Naive thymus-derived CD4-positive, alpha-beta T cell (primary cell): Measurements from ENCODE around the gene PCF11. TPM values are rescaled to one million over a fixed set of nuclear protein-coding genes. Genes with fewer than 3 reads are reported as not detected.
"Not testable (repeated sequence)": the region's sequence is repeated elsewhere in the genome, so short reads cannot be mapped to it uniquely, and the experiment has no call there.

Source experiments
- ATAC-seq: fragments of 150-1000 bp; cut with Tn5 transposase; 2 replicates; pipeline ENCODE4 v1.10.0; 2021; ENCODE audit warnings: mild to moderate bottlenecking, moderate library complexity
- CTCF ChIA-PET: fragments of 350-600 bp; sonication (Branson Sonifier 250); formaldehyde crosslinking; loops from one replicate; lab custom pipeline; 2021; ENCODE audit warnings: antibody characterized with exemption; lab: Charles Lee
- POLR2A ChIA-PET: fragments of 350-600 bp; sonication (Branson Sonifier 250); formaldehyde crosslinking; loops from one replicate; lab custom pipeline; 2021; ENCODE audit warnings: antibody characterized with exemption, inconsistent platforms; lab: Charles Lee
- DNase-seq, 9 donors: peaks; one replicate each; pipeline versions ENCODE4 v3.0.0 to v3.0.0-alpha.2; 2020 to 2022; ENCODE audit warnings: mixed read lengths in 1 of 9
- H3K27ac ChIP-seq: one replicate; pipeline ENCODE4 v1.7.0; 2013; ENCODE audit warnings: mild to moderate bottlenecking, low read depth, low read length, moderate library complexity
- H3K27me3 ChIP-seq, 2 donors: one replicate each; pipeline ENCODE4 v1.7.0; 2013; ENCODE audit warnings: low read length in 2 of 2, mild to moderate bottlenecking in 2 of 2, moderate library complexity in 2 of 2; ENCODE audit not compliant: control insufficient read depth in 2 of 2, insufficient read depth in 2 of 2
- H3K36me3 ChIP-seq, 3 experiments: 1 replicate in 2 of 3; 2 replicates in 1 of 3; pipeline ENCODE4 v1.7.0; 2013; ENCODE audit warnings: low read length in 3 of 3, mild to moderate bottlenecking in 3 of 3, moderate library complexity in 1 of 3; ENCODE audit not compliant: insufficient read depth in 3 of 3, control insufficient read depth in 2 of 3
- H3K4me1 ChIP-seq, 2 donors: one replicate each; pipeline ENCODE4 v1.7.0; 2013; ENCODE audit warnings: low read length in 2 of 2, mild to moderate bottlenecking in 2 of 2, moderate library complexity in 1 of 2; ENCODE audit not compliant: control insufficient read depth in 2 of 2, insufficient read depth in 2 of 2
- H3K4me3 ChIP-seq: 2 replicates; pipeline ENCODE4 v1.7.0; 2013; ENCODE audit warnings: mild to moderate bottlenecking, low read length
- H3K9me3 ChIP-seq, 3 experiments: 1 replicate in 2 of 3; 2 replicates in 1 of 3; pipeline ENCODE4 v1.7.0; 2013; ENCODE audit warnings: low read length in 3 of 3; ENCODE audit not compliant: control insufficient read depth in 2 of 3
- H3K27ac Mint-ChIP-seq, 9 donors: one replicate each; pipeline ENCODE4 v1.8.0; 2020 to 2022; ENCODE audit warnings: mixed read lengths in 9 of 9, mild to moderate bottlenecking in 8 of 9, moderate library complexity in 5 of 9, inconsistent platforms in 2 of 9
- H3K27me3 Mint-ChIP-seq, 5 donors: one replicate each; pipeline ENCODE4 v1.8.0; 2021 to 2022; ENCODE audit warnings: mixed read lengths in 5 of 5, mild to moderate bottlenecking in 1 of 5
- H3K36me3 Mint-ChIP-seq, 5 donors: one replicate each; pipeline ENCODE4 v1.8.0; 2020 to 2022; ENCODE audit warnings: mixed read lengths in 5 of 5, mild to moderate bottlenecking in 3 of 5, inconsistent platforms in 1 of 5
- H3K4me1 Mint-ChIP-seq, 7 donors: one replicate each; pipeline ENCODE4 v1.8.0; 2020 to 2022; ENCODE audit warnings: mixed read lengths in 7 of 7, mild to moderate bottlenecking in 3 of 7, inconsistent platforms in 1 of 7
- H3K4me3 Mint-ChIP-seq, 10 donors: one replicate each; pipeline ENCODE4 v1.8.0; 2020 to 2022; ENCODE audit warnings: mild to moderate bottlenecking in 10 of 10, mixed read lengths in 10 of 10, moderate library complexity in 6 of 10, inconsistent platforms in 2 of 10
- H3K9me3 Mint-ChIP-seq, 11 donors: one replicate each; pipeline ENCODE4 v1.8.0; 2020 to 2022; ENCODE audit warnings: mixed read lengths in 11 of 11, mild to moderate bottlenecking in 4 of 11, inconsistent platforms in 1 of 11, moderate library complexity in 1 of 11
- intact Hi-C, 2 donors: fragments of 100-400 bp; cut with micrococcal nuclease; formaldehyde crosslinking; loops; one replicate each; pipeline ENCODE4 v1.15.1; 2023
- polyA plus RNA-seq, 2 donors: library from polyadenylated mRNA; unstranded; fragments of 300-500 nt; fragmentation: Illumina TruSeq; gene quantifications; one replicate each; pipeline ENCODE4 v1.2.3, GENCODE V29; 2021
- total RNA-seq, 6 experiments: library from RNA in 5 of 6; stranded (reverse) in 5 of 6; gene quantifications; 1 replicate in 5 of 6; 2 replicates in 1 of 6; pipeline ENCODE4 v1.2.3 and lab custom pipeline; 2021 to 2026

Gene PCF11
- total and polyA plus RNA-seq, 7 experiments from 2014 or later, result 32.0 to 180 (median 169) TPM

GRCh38 chr11:83195143-83195466 lies 38.2 kb downstream of the PCF11 start:
- Mint-ChIP-seq H3K4me3 (peak overlapping the region; percentile 92 to 100 (median 98)), H3K27me3 (no peaks in the 10 kb centered on the region), H3K4me1 (peaks cover 33 to 64% (median 50%) of the 10 kb centered on the region in 7 donors), H3K36me3 (peaks cover 4 to 22% (median 16%) of the 10 kb centered on the region in 5 donors), H3K9me3 (peaks cover 0 to 3% (median 0%) of the 10 kb centered on the region in 11 donors), H3K27ac (peak overlapping the region; percentile 96 to 100 (median 99))
- intact Hi-C loops, result no loop called here
- peak overlapping the region; percentile 99 for H3K27ac ChIP-seq
- H3K36me3 ChIP-seq, result peaks cover 0 to 15% (median 4%) of the 10 kb centered on the region in 3 experiments
- ATAC-seq (no peak), DNase-seq (peak in 2 of 9 donors; percentile 14 to 30)
- POLR2A ChIA-PET, result interaction anchor here (0.9 to 3.6 kb wide), 5 partner anchors 37 to 294 kb away, joined by 4 to 50 read pairs (median 5); partner anchors contain the start of genes DDIAS, PCF11, PRCP and RAB30
- peak overlapping the region; percentile 89 for H3K4me3 ChIP-seq
- no peaks in the 10 kb centered on the region for H3K27me3 ChIP-seq
- no peaks in the 10 kb centered on the region for H3K9me3 ChIP-seq
- CTCF ChIA-PET, result interaction anchor here (1.0 kb wide), 1 partner anchor 55 kb away, joined by 3 read pairs; no protein-coding TSS in a partner anchor
- H3K4me1 ChIP-seq, result peaks cover 22 to 29% of the 10 kb centered on the region in 2 donors

- intact Hi-C loops, result no loop called here
- Mint-ChIP-seq H3K4me1 (peaks cover 33 to 64% (median 50%) of the 10 kb centered on the region in 7 donors), H3K27ac (peak overlapping the region in 6 of 9 donors; percentile 9 to 99 (median 61)), H3K27me3 (no peaks in the 10 kb centered on the region), H3K36me3 (peaks cover 6 to 23% (median 18%) of the 10 kb centered on the region in 5 donors), H3K9me3 (peaks cover 0 to 3% (median 0%) of the 10 kb centered on the region in 11 donors), H3K4me3 (peak overlapping the region in 9 of 10 donors; percentile 39 to 99 (median 96))
- ChIA-PET POLR2A (interaction anchor here (0.6 to 3.6 kb wide), 3 partner anchors 37 to 224 kb away, joined by 3 to 50 read pairs (median 4); partner anchors contain the start of gene PCF11), CTCF (interaction anchor here (0.8 kb wide), 1 partner anchor 55 kb away, joined by 3 read pairs; no protein-coding TSS in a partner anchor)
- DNase-seq (no peak), ATAC-seq (no peak)
- H3K4me1 ChIP-seq, result peaks cover 22 to 29% of the 10 kb centered on the region in 2 donors
- no peaks in the 10 kb centered on the region for H3K27me3 ChIP-seq
- H3K27ac ChIP-seq, result no peak overlapping the region
- H3K9me3 ChIP-seq, result no peaks in the 10 kb centered on the region
- peaks cover 0 to 10% (median 4%) of the 10 kb centered on the region in 3 experiments for H3K36me3 ChIP-seq
- H3K4me3 ChIP-seq, result no peak overlapping the region
These were observed 38.7 kb downstream of the PCF11 start for GRCh38 chr11:83195649-83196048.

GRCh38 chr11:83200035-83200434 lies 43.1 kb downstream of the PCF11 start:
- Mint-ChIP-seq H3K4me3 (peak overlapping the region in 1 of 10 donors; percentile 20), H3K27ac (no peak overlapping the region), H3K27me3 (no peaks in the 10 kb centered on the region), H3K9me3 (peaks cover 0 to 2% (median 0%) of the 10 kb centered on the region in 11 donors), H3K4me1 (peaks cover 10 to 33% (median 22%) of the 10 kb centered on the region in 7 donors), H3K36me3 (peaks cover 0 to 41% (median 25%) of the 10 kb centered on the region in 5 donors)
- intact Hi-C loops, result no loop called here
- no peaks in the 10 kb centered on the region for H3K9me3 ChIP-seq
- no peak for DNase-seq
- ChIA-PET CTCF (no interaction called here), POLR2A (interaction anchor here (0.6 to 1.2 kb wide), 3 partner anchors 10 to 42 kb away, joined by 3 to 4 read pairs (median 3); no protein-coding TSS in a partner anchor)
- H3K4me3 ChIP-seq, result no peak overlapping the region
- no peaks in the 10 kb centered on the region for H3K27me3 ChIP-seq
- peaks cover 7 to 17% of the 10 kb centered on the region in 2 donors for H3K4me1 ChIP-seq
- no peak for ATAC-seq
- H3K27ac ChIP-seq, result no peak overlapping the region
- H3K36me3 ChIP-seq, result no peaks in the 10 kb centered on the region

- peaks cover 0 to 3% (median 0%) of the 10 kb centered on the region in 3 experiments for H3K36me3 ChIP-seq
- Mint-ChIP-seq H3K27me3 (no peaks in the 10 kb centered on the region), H3K4me3 (no peak overlapping the region), H3K4me1 (peaks cover 0 to 1% (median 0%) of the 10 kb centered on the region in 7 donors), H3K27ac (no peak overlapping the region), H3K36me3 (peaks cover 0 to 69% (median 10%) of the 10 kb centered on the region in 5 donors), H3K9me3 (peaks cover 0 to 2% (median 0%) of the 10 kb centered on the region in 11 donors)
- no peak overlapping the region for H3K27ac ChIP-seq
- no peaks in the 10 kb centered on the region for H3K27me3 ChIP-seq
- H3K9me3 ChIP-seq, result no peaks in the 10 kb centered on the region
- H3K4me3 ChIP-seq, result no peak overlapping the region
- no peaks in the 10 kb centered on the region for H3K4me1 ChIP-seq
- ChIA-PET CTCF (no interaction called here), POLR2A (no interaction called here)
- DNase-seq, result no peak
- no peak for ATAC-seq
- intact Hi-C loops, result no loop called here
These were observed 48.8 kb downstream of the PCF11 start for GRCh38 chr11:83205608-83206185.

- no peak overlapping the region for H3K27ac Mint-ChIP-seq
- peaks cover 0 to 64% (median 5%) of the 10 kb centered on the region in 5 donors for H3K36me3 Mint-ChIP-seq
- ChIA-PET POLR2A (no interaction called here), CTCF (no interaction called here)
- intact Hi-C loops, result no loop called here
- Histone ChIP-seq H3K4me3 (no peak overlapping the region), H3K27ac (no peak overlapping the region), H3K9me3 (no peaks in the 10 kb centered on the region), H3K4me1 (no peaks in the 10 kb centered on the region), H3K27me3 (no peaks in the 10 kb centered on the region), H3K36me3 (peaks cover 0 to 3% (median 0%) of the 10 kb centered on the region in 3 experiments)
- no peak overlapping the region for H3K4me3 Mint-ChIP-seq
- DNase-seq (no peak), ATAC-seq (no peak)
- H3K9me3 Mint-ChIP-seq, result peaks cover 0 to 2% (median 0%) of the 10 kb centered on the region in 11 donors
- peaks cover 0 to 1% (median 0%) of the 10 kb centered on the region in 7 donors for H3K4me1 Mint-ChIP-seq
- no peaks in the 10 kb centered on the region for H3K27me3 Mint-ChIP-seq
These were observed 49.3 kb downstream of the PCF11 start for GRCh38 chr11:83206221-83206620.

- H3K4me1 Mint-ChIP-seq, H3K9me3 Mint-ChIP-seq, H3K27ac Mint-ChIP-seq, H3K9me3 ChIP-seq, POLR2A ChIA-PET, H3K4me3 Mint-ChIP-seq, H3K4me3 ChIP-seq, ATAC-seq, DNase-seq, H3K27me3 Mint-ChIP-seq, H3K27ac ChIP-seq, intact Hi-C loops, H3K36me3 ChIP-seq, H3K27me3 ChIP-seq, H3K4me1 ChIP-seq: not testable (repeated sequence)
- CTCF ChIA-PET, result interaction anchor here (1.2 kb wide), 1 partner anchor 42 kb away, joined by 3 read pairs; no protein-coding TSS in a partner anchor
- H3K36me3 Mint-ChIP-seq, result peaks cover 0 to 59% (median 5%) of the 10 kb centered on the region in 5 donors
These were observed 49.9 kb downstream of the PCF11 start for GRCh38 chr11:83206771-83207382.
